D341Med (cell line): ENCODE measurements around the gene WWOX.
"Not testable (repeated sequence)": the region's sequence is repeated elsewhere in the genome, so short reads cannot be mapped to it uniquely, and the experiment has no call there.

ENCODE experiments used
- DNase-seq: peaks from one replicate; pipeline ENCODE4 v3.0.0; 2012; ENCODE audit warnings: low spot score

WWOX gene

DNA sequence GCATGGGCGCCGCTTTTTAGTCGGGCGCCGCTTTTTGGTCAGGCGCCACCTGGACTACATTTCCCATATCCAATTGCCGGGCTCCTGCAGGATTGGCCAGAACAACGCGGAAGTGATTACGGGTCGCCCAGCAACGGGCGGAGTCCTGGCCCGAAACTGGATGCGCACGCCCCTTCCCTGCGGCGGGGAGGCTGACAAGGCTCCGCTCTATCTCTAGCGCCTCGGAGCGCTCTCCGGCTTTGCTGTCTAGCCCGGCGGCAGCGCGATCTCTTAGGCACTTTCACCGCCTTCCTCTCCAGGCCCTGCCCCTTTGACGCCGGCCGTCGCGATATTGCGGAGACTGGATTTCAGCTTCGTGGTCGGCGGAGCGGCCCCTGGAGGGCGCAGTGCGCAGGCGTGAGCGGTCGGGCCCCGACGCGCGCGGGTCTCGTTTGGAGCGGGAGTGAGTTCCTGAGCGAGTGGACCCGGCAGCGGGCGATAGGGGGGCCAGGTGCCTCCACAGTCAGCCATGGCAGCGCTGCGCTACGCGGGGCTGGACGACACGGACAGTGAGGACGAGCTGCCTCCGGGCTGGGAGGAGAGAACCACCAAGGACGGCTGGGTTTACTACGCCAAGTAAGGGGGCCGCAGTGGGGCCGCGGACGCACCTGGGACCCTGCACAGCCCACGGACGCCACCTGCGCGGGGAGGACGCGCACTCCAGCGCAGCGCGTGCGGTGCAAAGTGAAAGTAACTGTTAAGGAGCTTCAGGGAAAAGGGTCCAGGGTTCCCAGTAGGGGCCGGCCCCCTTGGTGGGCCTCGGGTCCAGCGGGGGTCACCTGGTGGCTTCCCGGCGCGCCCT, at the start of gene WWOX:
TSS of gene WWOX (plus strand) at position 384 of the 841 bp plus-strand sequence.
- DNase-seq: peak; percentile 95

DNA sequence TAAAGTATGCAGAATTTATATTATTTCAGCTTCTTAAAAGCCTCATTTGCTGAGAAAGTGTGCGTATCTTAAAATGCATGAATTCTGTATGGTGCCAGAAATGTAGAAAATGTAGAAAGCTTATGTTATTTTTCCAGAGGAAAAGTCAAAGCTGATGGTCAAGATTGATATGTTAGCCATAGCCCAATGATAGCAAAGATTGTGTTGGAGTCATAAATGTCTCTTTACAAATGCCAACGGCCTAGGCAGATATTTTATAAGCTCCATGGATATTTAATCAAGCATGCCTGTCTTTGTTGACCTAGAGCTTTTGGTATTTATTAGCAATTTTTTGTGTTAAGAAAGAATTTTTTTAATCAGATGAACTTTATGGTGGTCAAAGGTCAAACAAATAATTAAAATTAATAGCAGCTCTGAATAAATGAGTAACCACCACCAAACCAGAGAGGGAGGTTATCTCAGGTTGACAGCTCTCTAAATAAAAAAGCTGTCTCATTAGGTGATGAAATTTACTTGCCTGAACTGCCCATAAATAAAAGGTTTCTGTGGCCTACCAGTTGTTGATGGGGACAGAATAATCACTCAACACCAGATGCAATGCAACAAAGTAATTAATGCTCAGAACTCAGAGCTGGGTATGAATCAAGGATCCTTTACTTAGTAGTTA, 48.6 kb upstream of the WWOX start:
- DNase-seq: no peak

DNA sequence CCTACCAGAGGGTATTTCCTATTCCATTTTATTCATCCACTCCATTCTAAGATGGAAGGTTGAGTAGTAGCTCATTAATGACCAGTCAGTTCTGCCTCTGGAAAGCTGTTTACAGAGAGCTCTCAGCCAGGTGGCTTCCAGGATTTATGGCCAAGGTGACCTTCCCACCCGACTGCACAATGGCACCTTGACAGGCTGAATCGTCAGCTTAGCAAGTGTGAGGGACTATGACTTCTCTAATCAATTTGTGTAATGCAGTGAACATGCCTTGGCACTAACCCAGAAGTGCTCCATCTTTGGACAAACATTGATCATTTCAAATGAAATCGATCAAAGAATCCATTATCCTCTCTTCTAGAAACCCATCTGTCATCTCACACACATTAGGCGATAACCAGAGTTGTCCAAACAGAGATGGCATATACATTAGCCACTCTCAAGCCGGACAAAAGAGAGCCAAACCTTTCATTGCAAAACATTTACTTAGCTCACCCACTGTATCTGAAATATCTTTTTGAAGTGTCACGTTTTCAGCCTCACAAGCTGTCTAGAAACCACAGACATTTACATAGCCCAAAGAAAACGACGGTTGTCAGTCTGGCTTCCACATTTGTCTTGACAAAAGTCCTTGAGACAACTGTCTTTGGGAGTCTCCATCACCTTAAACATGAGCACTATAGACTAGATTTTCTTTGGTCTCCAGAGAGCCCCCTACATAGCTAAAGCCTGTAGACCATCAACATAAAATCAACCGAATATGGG, 41.5 kb upstream of the WWOX start:
- DNase-seq: no peak

DNA sequence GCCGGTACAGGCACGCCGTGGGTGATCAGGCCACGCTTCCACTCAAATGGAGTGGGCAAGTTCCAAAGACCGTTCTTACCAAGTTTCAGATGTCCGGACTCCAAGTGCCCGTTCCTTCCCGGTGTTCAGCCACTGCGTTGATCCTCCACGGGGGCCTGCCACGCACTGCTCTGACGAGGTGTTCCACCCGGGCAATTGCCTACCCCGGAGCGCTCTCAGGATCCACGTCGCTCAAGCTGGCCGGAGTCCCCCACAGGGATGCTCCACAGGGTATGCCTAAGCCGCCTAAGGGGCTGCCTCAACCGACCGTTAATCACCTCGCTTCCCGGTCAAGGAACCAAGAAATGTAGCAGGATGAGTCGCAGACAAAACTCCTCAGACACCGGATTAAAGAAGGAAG, 39.6 kb upstream of the WWOX start:
- not testable (repeated sequence) for DNase-seq

DNA sequence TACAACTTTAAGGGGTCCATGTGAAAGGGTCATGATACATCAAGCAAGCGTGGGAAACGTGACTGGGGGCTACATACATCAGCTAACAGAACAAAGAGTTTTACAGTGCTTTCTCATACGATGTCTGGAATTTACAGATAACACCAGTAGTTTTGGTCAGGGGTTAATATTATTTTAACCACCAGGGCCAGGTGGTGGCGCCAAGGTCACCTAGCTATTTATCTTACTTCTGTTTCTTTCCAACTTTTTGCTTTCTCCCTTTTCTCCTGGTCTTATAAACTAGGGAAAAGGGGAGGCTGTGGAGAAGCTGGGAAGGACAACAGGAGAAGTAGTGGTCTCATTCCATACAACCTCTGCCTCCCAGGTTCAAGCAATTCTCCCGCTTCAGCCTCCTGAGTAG, 39.2 kb upstream of the WWOX start:
- DNase-seq: no peak

DNA sequence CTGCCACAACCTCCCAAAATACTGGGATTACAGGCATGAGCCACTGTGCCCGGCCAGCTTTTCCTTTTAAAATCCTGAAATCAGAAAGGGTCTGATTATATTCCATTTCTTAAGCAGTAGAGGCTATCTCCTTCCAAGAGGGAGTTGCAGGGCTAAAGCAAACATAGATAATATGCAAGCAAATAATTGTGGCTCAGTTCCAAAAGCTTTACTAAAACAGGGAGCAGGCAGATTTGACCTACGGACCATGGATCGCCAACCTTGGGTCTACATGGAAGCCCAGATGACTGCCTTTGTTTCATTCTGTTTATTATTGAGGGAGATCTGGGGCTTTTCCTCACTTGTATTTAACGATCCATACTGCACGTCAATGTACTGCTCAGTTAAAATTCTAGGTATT, 38.6 kb upstream of the WWOX start:
- DNase-seq: no peak

DNA sequence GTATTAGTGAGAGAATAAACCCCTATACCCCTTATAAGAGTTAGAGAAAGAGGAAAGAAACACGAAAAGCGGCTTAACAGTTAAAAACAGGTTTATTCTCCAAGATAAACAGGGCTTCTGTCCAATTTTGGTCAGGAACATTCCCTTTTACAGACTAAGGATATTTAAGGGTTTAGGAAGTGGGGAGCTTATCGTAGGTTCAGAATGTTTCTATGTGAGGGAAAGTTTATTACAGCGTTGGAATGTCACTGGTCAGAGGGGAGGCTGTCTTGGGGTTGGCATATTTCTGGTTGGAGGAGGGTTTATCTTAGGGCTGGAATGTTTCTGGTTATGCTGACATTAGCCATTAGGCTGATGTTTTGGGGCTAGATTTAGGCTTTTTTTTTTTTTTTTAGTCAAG, 34.1 kb upstream of the WWOX start:
- DNase-seq: no peak

DNA sequence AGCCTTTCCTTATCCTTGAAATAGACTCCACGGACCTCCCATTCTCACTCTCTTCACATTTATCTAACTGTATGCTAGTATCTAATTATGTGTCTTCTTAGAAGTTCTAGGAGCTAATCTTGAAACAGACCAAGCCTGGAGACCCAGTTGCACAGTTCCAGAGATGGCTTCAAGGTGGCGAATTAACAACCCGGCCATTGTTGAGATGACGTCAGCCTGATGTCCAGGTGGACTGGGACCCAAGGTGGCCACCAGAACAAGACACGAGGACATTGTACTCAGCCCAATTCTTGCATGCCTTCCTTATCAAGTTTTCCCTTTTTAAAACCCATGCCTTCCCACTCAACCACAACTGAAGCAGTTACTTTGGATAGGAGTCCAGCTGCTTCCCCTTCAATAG, 29.5 kb upstream of the WWOX start:
- DNase-seq: no peak

DNA sequence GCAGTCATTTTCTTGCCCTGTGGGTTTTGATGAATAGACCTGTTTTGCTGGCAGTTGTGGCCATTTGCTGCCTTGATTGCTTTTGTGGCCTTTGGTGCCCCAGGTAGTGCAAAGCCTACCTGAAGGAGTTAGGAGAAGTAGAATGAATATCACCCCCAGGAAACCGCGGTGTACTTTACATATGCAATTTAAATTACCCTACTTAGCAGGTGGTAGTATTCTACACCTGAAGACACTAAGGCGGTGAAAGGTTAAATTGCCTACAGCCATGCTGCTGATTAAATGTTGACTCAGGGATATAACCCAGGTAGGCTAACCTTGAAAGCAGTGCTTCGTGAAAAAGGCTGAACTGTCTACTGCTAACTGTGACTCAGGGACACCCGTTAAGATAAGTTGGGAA, 27.2 kb upstream of the WWOX start:
- DNase-seq: no peak

DNA sequence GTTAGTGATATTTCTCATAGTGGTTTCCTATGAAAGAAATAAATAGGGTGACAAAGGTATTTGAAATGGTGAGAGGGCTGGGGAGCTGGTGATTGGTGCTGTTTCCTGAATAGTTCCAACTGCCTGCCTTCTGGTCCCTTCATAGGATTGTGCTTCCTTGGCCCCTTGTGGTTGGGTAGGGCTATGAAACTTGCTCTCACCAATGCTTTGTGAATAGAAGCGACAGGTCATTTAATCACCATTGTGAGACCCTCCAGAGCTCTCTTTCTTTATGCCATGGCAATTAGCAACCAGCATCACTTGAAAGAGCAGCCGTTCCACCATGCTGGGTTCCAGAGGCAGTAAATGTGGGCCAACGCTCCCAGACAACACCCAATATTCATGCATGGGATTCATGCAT, 23.7 kb upstream of the WWOX start:
- DNase-seq: no peak

DNA sequence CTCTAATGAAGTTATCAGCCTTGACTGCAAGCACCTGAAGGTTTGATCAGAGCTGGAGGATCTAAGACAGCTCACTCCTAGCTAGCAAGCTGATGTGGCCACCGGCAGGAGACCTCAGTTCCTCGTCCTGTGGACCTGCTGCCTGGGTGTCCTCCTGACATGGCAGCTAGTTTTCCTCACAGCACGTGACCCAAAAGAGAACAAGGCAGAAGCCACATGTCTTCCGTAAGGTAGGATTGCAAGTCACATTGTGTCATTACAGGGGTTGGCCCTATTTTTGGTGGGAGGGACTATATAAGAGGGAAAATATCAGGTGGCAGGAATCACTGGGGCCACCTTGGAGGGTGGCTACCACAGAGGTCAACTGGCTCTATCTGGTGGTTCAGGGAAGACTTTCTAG, 18.1 kb upstream of the WWOX start:
- no peak for DNase-seq

DNA sequence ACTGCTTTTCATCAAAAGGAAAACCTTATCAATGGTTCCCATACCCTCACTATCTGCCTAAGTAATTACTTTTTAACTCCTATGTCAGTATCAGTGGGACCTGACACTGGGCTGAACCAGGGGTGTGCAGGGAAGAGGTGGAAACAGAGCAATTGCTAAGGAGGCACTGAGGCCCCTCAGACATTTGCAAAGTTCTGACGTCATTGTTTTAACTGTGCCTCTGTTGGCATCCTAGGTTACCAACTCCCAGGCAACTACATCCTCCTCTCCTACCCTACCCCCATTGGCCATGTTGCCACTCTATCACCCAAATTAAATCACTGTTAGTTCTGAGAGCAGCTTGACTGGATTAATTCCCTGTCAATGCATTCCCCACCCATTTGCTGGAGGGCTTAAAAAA, 8.0 kb upstream of the WWOX start:
- DNase-seq: no peak

DNA sequence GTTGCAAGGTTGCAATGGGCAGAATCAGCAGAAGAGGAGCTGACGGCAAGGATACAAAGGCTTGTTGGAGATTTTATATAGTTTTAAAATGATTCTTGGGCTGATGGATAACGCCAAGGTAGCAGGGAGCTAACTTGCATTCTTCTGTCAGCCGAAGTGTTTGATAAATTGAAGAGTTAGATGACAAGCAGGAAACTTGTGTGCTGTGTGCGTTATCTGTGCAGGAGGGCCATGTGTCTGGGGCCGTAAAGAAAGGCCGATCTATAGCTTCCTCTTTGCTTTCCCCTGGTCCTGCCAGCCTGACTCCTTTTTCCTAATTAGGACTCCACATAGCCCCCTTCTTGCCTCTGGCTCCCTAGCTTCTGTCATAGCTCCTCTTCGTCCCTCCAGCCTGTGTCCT, 6.7 kb upstream of the WWOX start:
- DNase-seq: no peak

DNA sequence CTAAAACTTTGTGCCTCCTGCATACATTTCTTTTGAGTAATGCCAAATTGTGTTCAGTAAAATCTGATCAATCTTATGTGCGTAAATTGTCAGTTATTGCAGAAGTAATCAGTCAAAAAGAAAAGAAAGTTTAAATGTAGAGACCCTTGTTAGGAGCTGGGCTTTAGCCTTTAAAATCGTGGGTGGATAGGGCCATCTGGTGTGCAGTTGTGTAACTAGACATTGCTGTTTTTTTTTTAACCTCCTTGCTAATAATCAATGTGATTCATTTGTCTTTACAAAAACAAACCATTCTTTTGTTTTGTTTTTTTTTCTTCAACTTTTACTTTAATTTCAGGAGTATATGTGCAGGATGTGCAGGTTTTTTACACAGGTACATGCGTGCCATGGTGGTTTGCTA, 5.3 kb upstream of the WWOX start:
- DNase-seq: peak; percentile 35

DNA sequence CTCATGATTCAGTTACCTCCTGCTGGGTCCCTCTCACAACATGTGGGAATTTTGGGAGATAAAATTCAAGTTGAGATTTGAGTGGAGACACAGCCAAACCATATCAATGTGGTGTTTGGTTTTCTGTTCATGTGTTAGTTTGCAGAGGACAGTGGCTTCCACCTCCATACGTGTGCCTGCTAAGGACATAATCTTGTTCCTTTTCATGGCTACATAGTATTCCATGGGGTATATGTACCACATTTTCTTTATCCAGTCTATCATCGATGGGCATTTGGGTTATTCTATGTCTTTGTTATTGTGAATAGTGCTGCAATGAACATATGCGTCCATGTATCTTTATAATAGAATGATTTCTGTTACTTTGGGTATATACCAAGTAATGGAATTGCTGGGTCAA, 4.5 kb upstream of the WWOX start:
- no peak for DNase-seq

DNA sequence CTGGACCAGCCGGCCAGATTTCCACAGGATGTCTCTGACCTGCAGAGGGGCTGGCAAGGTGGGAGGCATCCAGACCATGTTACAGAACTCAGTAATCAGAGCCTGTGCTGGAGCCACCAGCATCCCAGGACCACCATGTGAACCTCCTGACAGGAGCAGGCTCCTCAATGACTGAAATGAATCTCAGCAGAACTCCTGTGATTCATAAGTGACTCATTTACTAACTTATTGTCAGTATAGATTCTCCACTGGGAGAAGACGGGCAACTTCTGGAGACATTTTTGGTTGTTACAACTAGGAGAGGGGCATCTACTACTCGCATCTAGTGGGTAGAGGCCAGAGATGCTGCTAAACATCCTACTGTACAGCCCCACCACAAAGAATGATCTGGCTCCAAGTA, 3.1 kb upstream of the WWOX start:
- DNase-seq: no peak

DNA sequence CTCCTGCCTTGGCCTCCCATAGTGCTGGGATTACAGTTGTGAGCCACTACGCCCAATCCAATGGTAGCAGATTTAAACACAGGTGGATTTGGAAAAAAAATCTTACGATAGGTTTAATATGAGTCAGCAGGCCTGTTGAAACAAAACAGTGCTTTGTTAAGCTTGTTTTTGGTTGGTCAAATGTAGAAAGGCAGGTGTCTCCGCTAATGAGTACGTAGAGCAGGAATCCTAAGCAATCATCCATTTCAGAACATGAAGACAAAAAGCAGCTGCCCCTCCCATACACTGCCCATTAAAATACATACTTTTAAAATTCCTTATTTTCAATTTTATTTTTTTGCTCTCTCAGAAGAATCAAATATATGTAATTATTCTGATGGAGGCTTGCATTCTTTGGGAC, 1.9 kb upstream of the WWOX start:
- DNase-seq: no peak

DNA sequence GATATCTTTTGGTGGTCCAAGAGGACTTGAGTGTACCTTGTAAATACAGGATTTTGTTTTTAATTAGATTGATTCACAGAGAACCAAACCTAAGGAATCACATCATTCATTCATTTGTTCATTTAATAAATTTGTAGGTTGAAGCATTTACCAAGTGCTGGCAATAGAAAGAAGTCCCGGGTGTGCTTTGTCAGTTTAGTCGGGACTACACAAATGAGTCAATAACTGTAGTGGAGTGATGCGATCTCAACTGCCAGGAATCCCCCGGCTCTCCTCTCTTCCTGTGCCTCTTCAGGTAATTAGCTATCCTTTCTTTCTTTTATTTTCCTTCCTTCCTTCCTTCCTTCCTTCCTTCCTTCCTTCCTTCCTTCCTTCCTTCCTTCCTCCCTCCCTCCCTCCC, 1.4 kb upstream of the WWOX start:
- DNase-seq: no peak

DNA sequence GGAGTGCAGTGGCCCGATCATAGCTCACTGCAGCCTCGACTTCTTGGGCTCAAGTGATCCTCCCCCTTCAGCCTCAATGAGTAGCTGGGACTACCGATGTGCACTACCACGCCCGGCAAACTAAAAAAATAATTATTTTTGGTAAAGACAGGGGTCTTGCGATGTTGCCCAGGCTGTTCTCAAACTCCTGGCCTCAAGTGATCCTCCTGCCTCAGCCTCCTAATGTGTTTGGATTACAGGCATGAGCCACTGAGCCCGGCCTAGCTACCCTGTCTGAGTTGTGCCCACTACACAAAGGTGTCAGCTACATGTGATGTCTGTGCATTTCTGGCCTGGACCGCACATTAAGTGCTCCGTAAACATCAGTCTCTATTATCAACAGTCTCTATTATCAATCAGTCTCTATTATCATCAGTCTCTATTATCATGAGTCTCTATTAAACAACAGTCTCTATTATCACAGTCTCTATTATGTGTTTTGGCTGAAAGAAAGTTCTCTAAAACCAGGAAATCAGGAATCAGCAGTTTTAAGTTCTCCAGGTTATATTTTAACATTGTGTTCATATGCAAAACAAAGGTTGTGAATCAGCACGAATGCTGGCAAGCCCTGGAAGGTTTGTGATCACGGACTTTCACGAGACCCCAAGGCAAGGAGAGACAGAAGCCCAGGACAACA, 721 bp upstream of the WWOX start:
- DNase-seq: no peak

DNA sequence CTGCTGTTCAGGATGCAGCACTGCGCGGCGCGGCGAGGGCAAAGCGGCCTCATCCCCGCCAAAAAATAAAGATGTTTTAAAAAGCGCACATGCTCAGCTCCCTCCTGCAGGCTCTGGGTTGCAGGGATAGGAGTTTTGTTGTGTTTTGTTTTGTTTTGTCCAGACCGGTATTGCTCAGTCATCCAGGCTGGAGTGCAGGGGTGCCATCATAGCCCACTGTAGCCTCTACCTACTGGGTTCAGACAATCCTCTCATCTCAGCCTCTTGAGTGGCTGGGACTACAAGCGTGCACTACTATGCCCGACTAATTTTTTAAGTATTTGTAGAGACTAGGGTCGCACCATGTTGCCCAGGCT, 636 bp downstream of the WWOX start:
- no peak for DNase-seq

DNA sequence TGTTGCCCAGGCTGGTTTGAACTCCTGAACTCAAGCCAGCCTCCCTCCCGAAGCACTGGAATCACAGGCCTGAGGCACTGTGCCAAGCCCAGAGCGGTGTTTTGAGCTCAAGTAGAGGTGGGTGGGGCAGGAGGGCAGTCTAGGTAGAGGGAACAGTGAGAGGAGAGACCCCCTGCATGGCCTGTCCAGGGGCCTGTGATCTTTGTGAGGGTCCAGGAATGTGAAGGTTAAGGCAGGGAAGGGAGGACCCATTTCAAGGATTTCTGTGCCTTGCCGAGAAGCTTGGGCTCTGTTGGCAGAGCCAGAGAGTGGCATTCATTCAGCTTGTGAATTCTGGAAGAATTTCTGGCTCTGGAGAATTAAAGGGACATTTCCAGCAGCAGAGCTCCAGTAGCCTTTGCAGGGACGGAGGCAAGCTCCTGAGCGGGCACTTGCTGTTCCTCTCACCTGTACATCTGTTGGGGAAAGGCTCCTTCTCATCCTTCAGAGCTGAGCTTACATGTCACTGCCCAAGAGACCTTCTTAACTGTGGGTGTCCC, 2.7 kb downstream of the WWOX start:
- no peak for DNase-seq

DNA sequence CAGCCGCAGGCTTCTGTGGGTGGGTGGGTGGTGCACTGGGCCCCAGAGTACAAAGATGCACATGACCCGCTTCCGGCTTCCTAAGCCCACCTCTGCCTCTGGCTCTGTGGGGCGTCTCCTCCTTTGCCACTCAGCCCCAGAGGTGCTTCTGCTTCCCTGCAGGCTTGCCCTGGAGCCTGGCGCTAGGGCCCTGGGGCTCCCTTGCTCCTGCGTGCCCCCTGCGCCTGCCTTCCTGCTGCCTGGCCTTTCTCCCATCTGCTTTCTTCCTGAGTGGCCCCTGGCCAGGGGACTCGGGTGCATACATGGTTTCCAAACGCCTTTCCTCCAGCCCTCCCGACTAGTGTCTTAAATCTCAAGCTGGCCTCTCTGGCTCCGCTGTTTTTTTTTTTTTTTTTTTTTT, 3.4 kb downstream of the WWOX start:
- DNase-seq: no peak
